CD4-positive, CD25-positive, alpha-beta regulatory T cell (primary cell): ENCODE data around the gene CRYBA2. TPM values are rescaled to one million over a fixed set of nuclear protein-coding genes. Genes with fewer than 3 reads are reported as not detected.
A peak's percentile ranks its signal among the peaks of the same experiment; 100 is the strongest.

Source experiments
- ATAC-seq, 2 donors: fragments of 150-1000 bp; cut with Tn5 transposase; one replicate each; pipeline ENCODE4 v1.10.0; 2021; ENCODE audit warnings: low read depth in 2 of 2, moderate number of reproducible peaks in 2 of 2, moderate library complexity in 1 of 2
- DNase-seq, 3 donors: peaks; one replicate each; pipeline versions ENCODE4 v3.0.0 to v3.0.0-alpha.2; 2012 to 2022; ENCODE audit warnings: mixed read lengths in 1 of 3
- H3K27ac ChIP-seq: one replicate; pipeline ENCODE4 v1.7.0; 2013; ENCODE audit warnings: mild to moderate bottlenecking, low read length; ENCODE audit not compliant: insufficient read depth, poor library complexity, severe bottlenecking
- H3K27me3 ChIP-seq: one replicate; pipeline ENCODE4 v1.7.0; 2013; ENCODE audit warnings: low read length; ENCODE audit not compliant: control insufficient read depth, insufficient read depth
- H3K36me3 ChIP-seq: one replicate; pipeline ENCODE4 v1.7.0; 2013; ENCODE audit warnings: mild to moderate bottlenecking, low read length, moderate library complexity; ENCODE audit not compliant: control insufficient read depth, insufficient read depth
- H3K4me1 ChIP-seq: 2 replicates; pipeline ENCODE4 v1.7.0; 2013; ENCODE audit warnings: mild to moderate bottlenecking, low read length; ENCODE audit not compliant: insufficient read depth, control insufficient read depth, poor library complexity, severe bottlenecking
- H3K4me3 ChIP-seq: one replicate; pipeline ENCODE4 v1.7.0; 2013; ENCODE audit warnings: low read depth, mild to moderate bottlenecking, low read length, moderate library complexity
- H3K9me3 ChIP-seq, 2 experiments: 1 replicate in 1 of 2; 2 replicates in 1 of 2; pipeline ENCODE4 v1.7.0; 2013; ENCODE audit warnings: low read length in 2 of 2, mild to moderate bottlenecking in 1 of 2, moderate library complexity in 1 of 2; ENCODE audit not compliant: control insufficient read depth in 2 of 2
- H3K27ac Mint-ChIP-seq, 3 donors: one replicate each; pipeline ENCODE4 v1.8.0; 2020 to 2022; ENCODE audit warnings: mild to moderate bottlenecking in 3 of 3, mixed read lengths in 3 of 3, moderate library complexity in 2 of 3
- H3K27me3 Mint-ChIP-seq: one replicate; pipeline ENCODE4 v1.8.0; 2022; ENCODE audit warnings: mild to moderate bottlenecking, mixed read lengths
- H3K36me3 Mint-ChIP-seq: one replicate; pipeline ENCODE4 v1.8.0; 2020; ENCODE audit warnings: mixed read lengths
- H3K4me1 Mint-ChIP-seq, 4 donors: one replicate each; pipeline ENCODE4 v1.8.0; 2020 to 2022; ENCODE audit warnings: mixed read lengths in 4 of 4, mild to moderate bottlenecking in 1 of 4
- H3K4me3 Mint-ChIP-seq, 4 donors: one replicate each; pipeline ENCODE4 v1.8.0; 2020 to 2022; ENCODE audit warnings: mild to moderate bottlenecking in 4 of 4, mixed read lengths in 4 of 4, moderate library complexity in 3 of 4
- H3K9me3 Mint-ChIP-seq, 7 donors: one replicate each; pipeline ENCODE4 v1.8.0; 2020 to 2022; ENCODE audit warnings: mixed read lengths in 7 of 7, mild to moderate bottlenecking in 3 of 7, moderate library complexity in 2 of 7
- polyA plus RNA-seq, 4 donors: library from polyadenylated mRNA; unstranded; fragments of 300-500 nt; fragmentation: Illumina TruSeq; gene quantifications; one replicate each; pipeline ENCODE4 v1.2.3, GENCODE V29; 2021
- total RNA-seq: library from RNA; stranded (reverse); gene quantifications from one replicate; pipeline ENCODE4 v1.2.3, GENCODE V29; 2022

CRYBA2 gene
- total and polyA plus RNA-seq, 5 donors from 2014 or later, result not detected

DNA sequence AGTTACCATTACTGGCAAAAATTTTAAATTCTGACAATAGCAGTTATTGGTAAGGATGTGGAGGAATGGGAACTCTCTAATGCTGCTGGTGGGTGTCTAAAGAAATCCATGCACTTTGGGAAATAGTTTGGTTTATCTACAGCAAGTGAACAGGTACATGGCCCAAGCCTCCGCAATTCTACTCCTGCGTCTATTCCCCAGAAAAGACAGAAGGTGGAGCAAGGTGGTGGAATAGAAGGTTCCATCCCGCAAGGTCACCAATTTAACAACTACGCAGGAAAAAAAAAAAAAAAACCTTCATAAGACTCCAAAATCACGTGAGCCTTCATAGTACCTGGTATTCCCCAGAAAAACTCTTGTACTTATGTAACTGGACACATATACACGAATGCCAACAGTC lies 41.6 kb upstream of the CRYBA2 start:
- no peaks in the 10 kb centered on the region for H3K4me1 ChIP-seq
- peaks cover 45% of the 10 kb centered on the region for H3K27me3 Mint-ChIP-seq
- H3K9me3 Mint-ChIP-seq, result peaks cover 0 to 3% (median 0%) of the 10 kb centered on the region in 7 donors
- H3K9me3 ChIP-seq, result no peaks in the 10 kb centered on the region
- H3K4me3 Mint-ChIP-seq, result no peak overlapping the region
- no peak overlapping the region for H3K27ac ChIP-seq
- no peak overlapping the region for H3K27ac Mint-ChIP-seq
- DNase-seq (no peak), ATAC-seq (no peak)
- H3K4me1 Mint-ChIP-seq, result peaks cover 0 to 2% (median 0%) of the 10 kb centered on the region in 4 donors
- no peak overlapping the region for H3K4me3 ChIP-seq
- H3K36me3 Mint-ChIP-seq, result no peaks in the 10 kb centered on the region
- H3K27me3 ChIP-seq, result peaks cover 5% of the 10 kb centered on the region
- no peaks in the 10 kb centered on the region for H3K36me3 ChIP-seq

- H3K36me3 Mint-ChIP-seq, result no peaks in the 10 kb centered on the region
- DNase-seq, result no peak
Observed at GRCh38 chr2:219032051-219032745, 39.0 kb upstream of the CRYBA2 start.

GRCh38 chr2:219031005-219031738 lies 38.0 kb upstream of the CRYBA2 start:
- Mint-ChIP-seq H3K36me3 (no peaks in the 10 kb centered on the region), H3K9me3 (no peaks in the 10 kb centered on the region), H3K4me1 (peaks cover 0 to 3% (median 0%) of the 10 kb centered on the region in 4 donors), H3K4me3 (no peak overlapping the region), H3K27me3 (peaks cover 35% of the 10 kb centered on the region), H3K27ac (no peak overlapping the region)
- H3K27me3 ChIP-seq, result peaks cover 5% of the 10 kb centered on the region
- H3K27ac ChIP-seq, result no peak overlapping the region
- H3K4me1 ChIP-seq, result no peaks in the 10 kb centered on the region
- H3K4me3 ChIP-seq, result no peak overlapping the region
- H3K9me3 ChIP-seq, result no peaks in the 10 kb centered on the region
- DNase-seq (no peak), ATAC-seq (no peak)
- no peaks in the 10 kb centered on the region for H3K36me3 ChIP-seq

More at GRCh38 chr2:219032051-219032745, 39.0 kb upstream of the CRYBA2 start:
- H3K4me3 ChIP-seq, result no peak overlapping the region
- Mint-ChIP-seq H3K27ac (no peak overlapping the region), H3K4me3 (no peak overlapping the region), H3K4me1 (peaks cover 0 to 3% (median 0%) of the 10 kb centered on the region in 4 donors), H3K9me3 (no peaks in the 10 kb centered on the region), H3K27me3 (peaks cover 42% of the 10 kb centered on the region)
- H3K9me3 ChIP-seq, result no peaks in the 10 kb centered on the region
- no peak for ATAC-seq
- H3K27ac ChIP-seq, result no peak overlapping the region
- H3K4me1 ChIP-seq, result no peaks in the 10 kb centered on the region
- no peaks in the 10 kb centered on the region for H3K36me3 ChIP-seq
- peaks cover 5% of the 10 kb centered on the region for H3K27me3 ChIP-seq

DNA sequence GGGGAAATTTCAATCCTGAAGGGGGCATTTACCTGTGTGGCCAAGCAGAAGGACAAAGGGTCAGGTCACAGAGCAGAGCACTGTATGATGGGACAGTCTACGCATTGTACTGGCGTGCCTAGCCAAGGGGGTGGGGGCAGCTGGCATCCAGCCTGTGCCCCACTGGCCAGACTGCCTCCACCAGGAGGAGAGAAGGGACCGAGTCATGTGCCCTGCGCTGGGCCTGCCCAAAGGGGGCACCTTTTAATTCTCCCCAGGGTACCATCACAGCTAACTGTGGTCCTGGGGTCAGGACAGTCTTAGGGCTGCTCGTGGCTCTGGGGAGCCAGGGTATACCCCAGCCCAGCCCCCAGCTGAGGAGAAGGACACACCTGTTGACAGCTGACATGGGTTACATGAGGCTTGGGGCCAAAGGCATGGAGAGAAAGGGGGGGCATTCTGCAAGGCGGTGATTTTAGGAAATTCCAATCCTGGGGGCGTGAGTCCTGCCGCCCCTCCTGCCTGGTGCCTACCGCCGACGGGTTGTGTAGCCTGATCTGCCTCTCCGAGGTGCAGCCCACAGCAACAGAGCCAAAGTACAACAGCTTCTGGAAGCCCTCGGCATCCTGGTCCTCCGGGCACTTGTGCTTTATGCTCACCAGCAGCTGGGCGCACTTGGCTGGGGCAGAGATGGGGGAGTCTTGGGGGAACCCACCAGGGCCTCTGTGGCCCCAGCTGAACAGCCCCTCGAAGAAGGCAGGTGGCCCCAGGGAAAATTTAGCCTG lies 37.1 kb upstream of the CRYBA2 start:
- no peak overlapping the region for H3K4me3 ChIP-seq
- H3K27me3 ChIP-seq, result peaks cover 5% of the 10 kb centered on the region
- no peak overlapping the region for H3K27ac ChIP-seq
- ATAC-seq (no peak), DNase-seq (no peak)
- Mint-ChIP-seq H3K4me1 (peaks cover 0 to 3% (median 0%) of the 10 kb centered on the region in 4 donors), H3K36me3 (no peaks in the 10 kb centered on the region), H3K9me3 (no peaks in the 10 kb centered on the region), H3K4me3 (no peak overlapping the region), H3K27me3 (peaks cover 35% of the 10 kb centered on the region), H3K27ac (no peak overlapping the region)
- no peaks in the 10 kb centered on the region for H3K9me3 ChIP-seq
- no peaks in the 10 kb centered on the region for H3K4me1 ChIP-seq
- H3K36me3 ChIP-seq, result no peaks in the 10 kb centered on the region

DNA sequence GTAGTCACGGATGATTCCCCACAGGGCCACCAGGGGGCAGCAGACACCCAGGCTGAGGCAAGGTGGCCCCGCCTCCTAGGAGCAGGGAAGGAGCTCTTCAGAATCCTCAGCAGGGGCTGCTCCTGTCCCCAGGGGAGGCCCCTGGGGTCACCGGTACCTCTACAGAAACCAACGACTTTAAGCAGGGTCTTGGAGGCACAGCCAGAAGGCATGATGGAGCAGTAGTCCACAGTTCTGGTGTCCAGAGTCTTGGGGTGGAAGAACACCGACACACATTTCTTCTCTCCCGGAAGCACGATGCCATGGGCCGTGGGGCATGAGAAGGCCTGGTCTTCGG lies 36.6 kb upstream of the CRYBA2 start:
- Mint-ChIP-seq H3K4me1 (peaks cover 0 to 3% (median 0%) of the 10 kb centered on the region in 4 donors), H3K27ac (no peak overlapping the region), H3K4me3 (no peak overlapping the region), H3K27me3 (peaks cover 33% of the 10 kb centered on the region), H3K36me3 (no peaks in the 10 kb centered on the region), H3K9me3 (no peaks in the 10 kb centered on the region)
- DNase-seq (peak; percentile 57 to 73 (median 67)), ATAC-seq (peak; percentile 72 to 77)
- no peak overlapping the region for H3K4me3 ChIP-seq
- no peaks in the 10 kb centered on the region for H3K9me3 ChIP-seq
- no peaks in the 10 kb centered on the region for H3K36me3 ChIP-seq
- no peaks in the 10 kb centered on the region for H3K4me1 ChIP-seq
- no peak overlapping the region for H3K27ac ChIP-seq
- peaks cover 5% of the 10 kb centered on the region for H3K27me3 ChIP-seq

DNA sequence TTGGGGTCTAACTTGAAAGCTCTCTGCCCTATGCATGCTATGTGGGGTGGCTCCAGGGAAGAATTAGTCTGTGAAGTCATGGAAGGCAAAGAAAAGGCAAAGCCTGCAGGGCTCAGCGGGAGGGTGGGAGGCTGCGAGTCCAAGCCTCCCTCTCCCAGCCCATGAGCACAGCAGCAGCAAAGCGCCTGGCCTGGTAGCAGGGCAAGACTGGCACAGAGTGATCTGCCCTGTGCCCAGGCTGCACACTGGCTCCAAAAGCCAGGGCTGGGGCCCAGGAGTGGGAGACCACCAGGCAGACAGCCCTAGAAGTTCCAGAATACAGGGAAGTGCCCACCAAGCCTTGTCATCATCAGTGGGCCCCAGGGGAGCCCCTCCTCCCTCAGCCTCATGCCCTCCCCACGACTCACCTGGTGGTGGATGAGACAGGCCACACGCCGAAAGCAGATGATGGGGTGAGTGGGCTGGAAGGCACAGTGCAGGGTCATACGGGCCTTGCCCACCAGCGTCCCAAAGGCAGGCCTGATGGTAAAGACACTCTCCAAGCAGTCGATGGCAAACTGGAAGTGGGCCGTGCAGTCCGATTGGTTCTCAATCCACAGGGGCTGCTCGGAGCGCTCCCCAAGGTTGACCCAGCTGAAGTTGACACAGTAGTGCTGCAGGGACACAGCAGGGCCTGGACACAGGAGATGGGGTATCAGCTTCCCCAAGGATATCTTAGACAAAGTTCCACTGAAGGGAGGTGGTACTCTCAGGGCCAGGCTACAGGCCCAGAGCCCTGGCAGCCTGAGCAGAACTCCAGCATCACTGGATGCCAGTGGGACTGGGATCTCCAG lies 36.0 kb upstream of the CRYBA2 start:
- H3K27ac ChIP-seq, result no peak overlapping the region
- no peak for ATAC-seq
- no peak overlapping the region for H3K4me3 Mint-ChIP-seq
- H3K27ac Mint-ChIP-seq, result no peak overlapping the region
- H3K36me3 Mint-ChIP-seq, result no peaks in the 10 kb centered on the region
- H3K9me3 Mint-ChIP-seq, result no peaks in the 10 kb centered on the region
- H3K27me3 Mint-ChIP-seq, result peaks cover 27% of the 10 kb centered on the region
- peaks cover 5% of the 10 kb centered on the region for H3K27me3 ChIP-seq
- no peaks in the 10 kb centered on the region for H3K4me1 ChIP-seq
- DNase-seq, result no peak
- H3K36me3 ChIP-seq, result no peaks in the 10 kb centered on the region
- no peak overlapping the region for H3K4me3 ChIP-seq
- peaks cover 0 to 3% (median 0%) of the 10 kb centered on the region in 4 donors for H3K4me1 Mint-ChIP-seq
- H3K9me3 ChIP-seq, result no peaks in the 10 kb centered on the region

DNA sequence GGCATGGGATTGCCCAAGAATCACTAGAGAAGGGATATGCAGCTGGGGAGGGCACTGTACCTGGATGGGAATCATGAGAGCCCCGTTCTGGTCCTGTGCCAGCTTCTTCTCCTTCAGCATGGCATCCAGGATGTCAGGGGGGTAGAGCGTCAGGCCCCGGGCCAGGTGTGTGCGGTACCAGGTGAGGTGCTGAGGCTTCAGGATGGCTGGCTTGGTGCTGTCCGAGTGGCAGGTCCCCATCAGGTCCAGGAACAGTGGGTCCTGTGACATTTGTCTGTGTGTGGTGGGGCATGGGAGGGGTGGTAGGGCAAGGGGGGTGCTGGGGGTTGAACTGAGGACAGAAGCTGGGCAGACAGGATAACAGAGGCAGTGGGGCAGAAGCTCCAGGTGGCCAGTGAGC lies 34.9 kb upstream of the CRYBA2 start:
- DNase-seq (no peak), ATAC-seq (no peak)
- peaks cover 0 to 3% (median 0%) of the 10 kb centered on the region in 4 donors for H3K4me1 Mint-ChIP-seq
- H3K4me3 ChIP-seq, result no peak overlapping the region
- no peaks in the 10 kb centered on the region for H3K9me3 Mint-ChIP-seq
- H3K36me3 ChIP-seq, result no peaks in the 10 kb centered on the region
- peaks cover 3% of the 10 kb centered on the region for H3K27me3 ChIP-seq
- H3K27ac ChIP-seq, result no peak overlapping the region
- H3K4me1 ChIP-seq, result no peaks in the 10 kb centered on the region
- H3K27ac Mint-ChIP-seq, result no peak overlapping the region
- H3K27me3 Mint-ChIP-seq, result peaks cover 17% of the 10 kb centered on the region
- no peaks in the 10 kb centered on the region for H3K36me3 Mint-ChIP-seq
- H3K4me3 Mint-ChIP-seq, result no peak overlapping the region
- no peaks in the 10 kb centered on the region for H3K9me3 ChIP-seq
